GM06990 (cell line): Measurements from ENCODE around the gene RPL32.
"Not testable (repeated sequence)": the region's sequence is repeated elsewhere in the genome, so short reads cannot be mapped to it uniquely, and the experiment has no call there.

Experiments used
- DNase-seq: peaks from one replicate; pipeline ENCODE4 v3.0.0-alpha.2; 2011; ENCODE audit not compliant: insufficient read length; ENCODE audit errors: extremely low read depth
- H3K27me3 ChIP-seq: replicated peaks from 2 replicates; pipeline ENCODE4 v1.6.0; 2011; ENCODE audit warnings: low read length; ENCODE audit not compliant: control insufficient read depth, insufficient read depth
- H3K36me3 ChIP-seq: 2 replicates; pipeline ENCODE4 v1.5.1; 2011; ENCODE audit warnings: low read length; ENCODE audit not compliant: control insufficient read depth, insufficient read depth
- H3K4me3 ChIP-seq: replicated peaks from 2 replicates; pipeline ENCODE4 v1.5.1; 2011; ENCODE audit warnings: low read depth, mild to moderate bottlenecking, control low read depth, low read length
- TF ChIP-seq, protein P1 (sequence below): IDR thresholded peaks from 2 replicates; pipeline ENCODE4 v1.5.1; 2011; ENCODE audit warnings: low read length, control low read depth, mild to moderate bottlenecking, inconsistent platforms; ENCODE audit not compliant: insufficient read depth, poor library complexity, severe bottlenecking

Gene RPL32

DNA sequence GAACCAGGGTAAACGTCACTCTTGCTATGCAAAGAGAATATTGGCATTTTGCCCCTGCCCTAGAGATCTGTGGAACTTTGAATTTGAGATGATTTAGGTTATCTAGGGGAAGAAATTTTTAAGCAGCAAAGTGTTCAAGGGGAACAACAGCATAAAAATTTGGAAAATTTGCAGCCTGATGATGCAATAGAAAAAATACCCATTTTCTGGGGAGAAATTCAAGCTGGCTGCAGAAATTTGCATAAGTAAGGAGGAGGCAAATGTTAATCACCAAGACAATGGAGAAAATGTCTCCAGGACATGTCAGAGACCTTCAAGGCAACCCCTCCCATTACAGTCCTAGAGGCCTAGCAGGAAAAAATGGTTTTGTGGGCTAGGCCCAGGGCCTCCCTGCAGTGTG lies 4.4 kb upstream of the RPL32 start:
- TF ChIP-seq, protein P1, sequence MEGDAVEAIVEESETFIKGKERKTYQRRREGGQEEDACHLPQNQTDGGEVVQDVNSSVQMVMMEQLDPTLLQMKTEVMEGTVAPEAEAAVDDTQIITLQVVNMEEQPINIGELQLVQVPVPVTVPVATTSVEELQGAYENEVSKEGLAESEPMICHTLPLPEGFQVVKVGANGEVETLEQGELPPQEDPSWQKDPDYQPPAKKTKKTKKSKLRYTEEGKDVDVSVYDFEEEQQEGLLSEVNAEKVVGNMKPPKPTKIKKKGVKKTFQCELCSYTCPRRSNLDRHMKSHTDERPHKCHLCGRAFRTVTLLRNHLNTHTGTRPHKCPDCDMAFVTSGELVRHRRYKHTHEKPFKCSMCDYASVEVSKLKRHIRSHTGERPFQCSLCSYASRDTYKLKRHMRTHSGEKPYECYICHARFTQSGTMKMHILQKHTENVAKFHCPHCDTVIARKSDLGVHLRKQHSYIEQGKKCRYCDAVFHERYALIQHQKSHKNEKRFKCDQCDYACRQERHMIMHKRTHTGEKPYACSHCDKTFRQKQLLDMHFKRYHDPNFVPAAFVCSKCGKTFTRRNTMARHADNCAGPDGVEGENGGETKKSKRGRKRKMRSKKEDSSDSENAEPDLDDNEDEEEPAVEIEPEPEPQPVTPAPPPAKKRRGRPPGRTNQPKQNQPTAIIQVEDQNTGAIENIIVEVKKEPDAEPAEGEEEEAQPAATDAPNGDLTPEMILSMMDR, result no peak

GRCh38 chr3:12842469-12842868 lies 1.1 kb upstream of the RPL32 start:
- Histone ChIP-seq H3K4me3 (no peak overlapping the region), H3K27me3 (no peaks in the 10 kb centered on the region), H3K36me3 (peaks cover 17% of the 10 kb centered on the region)
- TF ChIP-seq, protein P1, result no peak
- DNase-seq, result no peak

More for the DNA sequence above, 4.4 kb upstream of the RPL32 start:
- Histone ChIP-seq H3K27me3 (no peaks in the 10 kb centered on the region), H3K36me3 (no peaks in the 10 kb centered on the region), H3K4me3 (no peak overlapping the region)
- no peak for DNase-seq

GRCh38 chr3:12841970-12842328 lies 584 bp upstream of the RPL32 start:
- TF ChIP-seq, protein P1, result no peak
- no peak for DNase-seq
- H3K4me3 ChIP-seq, result peak overlapping the region; percentile 22; the same call in 1 of the 2 replicates
- H3K27me3 ChIP-seq, result no peaks in the 10 kb centered on the region
- H3K36me3 ChIP-seq, result peaks cover 21% of the 10 kb centered on the region

- Histone ChIP-seq H3K4me3 (peak overlapping the region; percentile 99), H3K36me3 (peaks cover 29% of the 10 kb centered on the region), H3K27me3 (no peaks in the 10 kb centered on the region)
- no peak for DNase-seq
- TF ChIP-seq, protein P1, result no peak
Observed at GRCh38 chr3:12840591-12841148, 695 bp downstream of the RPL32 start.

DNA sequence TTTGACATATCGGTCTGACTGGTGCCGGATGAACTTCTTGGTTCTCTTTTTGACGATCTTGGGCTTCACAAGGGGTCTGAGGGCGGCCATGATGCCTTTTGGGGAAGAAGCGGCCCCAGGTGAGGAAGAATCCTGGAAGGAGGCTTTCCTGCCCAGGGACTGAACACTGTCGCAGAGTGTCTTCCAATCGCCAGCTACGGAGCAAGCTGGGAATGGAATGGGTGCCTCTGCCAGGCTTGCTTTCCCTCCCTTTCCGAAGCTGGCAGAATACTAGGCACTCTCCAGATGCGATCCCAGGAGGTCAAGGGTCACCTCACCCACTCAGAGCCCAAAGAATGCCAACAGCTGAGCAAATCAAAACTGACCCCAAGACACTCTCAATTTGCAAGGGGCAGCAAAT lies 1.2 kb downstream of the RPL32 start:
- not testable (repeated sequence) for H3K27me3 ChIP-seq, DNase-seq
- H3K4me3 ChIP-seq, result peak overlapping the region; percentile 99
- peaks cover 34% of the 10 kb centered on the region for H3K36me3 ChIP-seq

- Histone ChIP-seq H3K36me3 (peaks cover 40% of the 10 kb centered on the region), H3K27me3 (no peaks in the 10 kb centered on the region), H3K4me3 (peak overlapping the region; percentile 99)
- TF ChIP-seq, protein P1, result no peak
- DNase-seq, result no peak
Observed at GRCh38 chr3:12839156-12839946, 2.0 kb downstream of the RPL32 start.
